Neural cell (in vitro differentiated cells): Measurements from ENCODE around the gene HCRTR2. TPM values are rescaled to one million over a fixed set of nuclear protein-coding genes. Genes with fewer than 3 reads are reported as not detected.

Source experiments
- H2AFZ ChIP-seq: fragments of 200-600, 300-800 bp; sonication (generic), shearing (Covaris generic); 2 replicates; pipeline ENCODE4 v1.6.0; 2014; ENCODE audit warnings: low read depth, mild to moderate bottlenecking, antibody characterized with exemption, low read length, moderate library complexity
- H3F3A ChIP-seq: fragments of 200-600 bp; shearing (Covaris generic); 2 replicates; pipeline ENCODE4 v1.6.1; 2016; ENCODE audit warnings: mild to moderate bottlenecking, moderate library complexity, mixed read lengths, antibody characterized with exemption, low read length; ENCODE audit not compliant: insufficient read depth, poor library complexity, severe bottlenecking
- H3K27ac ChIP-seq: fragments of 200-600, 300-800 bp; sonication (generic), shearing (Covaris generic); 2 replicates; pipeline ENCODE4 v1.5.1; 2014; ENCODE audit warnings: mild to moderate bottlenecking, low read length, moderate library complexity
- H3K27me3 ChIP-seq: fragments of 300-800, 200-600 bp; sonication (generic), shearing (Covaris generic); 2 replicates; pipeline ENCODE4 v1.6.0; 2014; ENCODE audit warnings: mild to moderate bottlenecking, low read depth, low read length, moderate library complexity; ENCODE audit not compliant: insufficient read depth
- H3K36me3 ChIP-seq: fragments of 300-800, 200-600 bp; sonication (generic), shearing (Covaris generic); 2 replicates; pipeline ENCODE4 v1.5.1; 2014; ENCODE audit warnings: mild to moderate bottlenecking, antibody characterized with exemption, low read length, moderate library complexity; ENCODE audit not compliant: insufficient read depth
- H3K4me2 ChIP-seq: fragments of 300-800, 200-600 bp; sonication (generic), shearing (Covaris generic); 2 replicates; pipeline ENCODE4 v1.6.0; 2014; ENCODE audit warnings: mild to moderate bottlenecking, low read length
- H3K4me3 ChIP-seq: fragments of 300-800, 200-600 bp; sonication (generic), shearing (Covaris generic); 2 replicates; pipeline ENCODE4 v1.5.1; 2014; ENCODE audit warnings: mild to moderate bottlenecking, low read length, moderate library complexity
- H3K79me2 ChIP-seq: fragments of 200-600 bp; shearing (Covaris generic); replicated peaks from 2 replicates; pipeline ENCODE4 v1.6.0; 2014; ENCODE audit warnings: mild to moderate bottlenecking, low read length, moderate library complexity; ENCODE audit not compliant: insufficient read depth
- H3K9ac ChIP-seq: fragments of 300-800, 200-600 bp; sonication (generic), shearing (Covaris generic); 2 replicates; pipeline ENCODE4 v1.6.1; 2016; ENCODE audit warnings: mild to moderate bottlenecking, low read length, mixed read lengths
- H3K9me2 ChIP-seq: fragments of 200-600 bp; shearing (Covaris generic); 2 replicates; pipeline ENCODE4 v1.6.1; 2016; ENCODE audit warnings: mild to moderate bottlenecking, low read length, mixed read lengths; ENCODE audit not compliant: insufficient read depth
- H3K9me3 ChIP-seq: fragments of 200-600, 300-800 bp; sonication (generic), shearing (Covaris generic); 2 replicates; pipeline ENCODE4 v1.6.1; 2016; ENCODE audit warnings: mild to moderate bottlenecking, mixed run types, low read length, moderate library complexity, mixed read lengths
- H4K20me1 ChIP-seq: fragments of 200-600 bp; shearing (Covaris generic); 2 replicates; pipeline ENCODE4 v1.6.1; 2016; ENCODE audit warnings: mild to moderate bottlenecking, mixed run types; ENCODE audit not compliant: insufficient read depth
- CTCF ChIP-seq: fragments of 450-650 bp; IDR thresholded peaks from 2 replicates; pipeline ENCODE4 v1.5.1; 2014; ENCODE audit warnings: antibody characterized with exemption, mild to moderate bottlenecking, moderate library complexity; ENCODE audit not compliant: poor library complexity, severe bottlenecking
- EP300 ChIP-seq: fragments of 450-650 bp; conservative IDR thresholded peaks from 2 replicates; pipeline ENCODE4 v1.6.1; 2014; ENCODE audit warnings: antibody characterized with exemption, mild to moderate bottlenecking, moderate library complexity; ENCODE audit not compliant: poor library complexity, severe bottlenecking
- EZH2 ChIP-seq: fragments of 200-600, 300-800 bp; shearing (Covaris generic), sonication (generic); IDR thresholded peaks from 2 replicates; pipeline ENCODE4 v1.6.1; 2014; ENCODE audit warnings: antibody characterized with exemption, low read length, borderline replicate concordance, mild to moderate bottlenecking; ENCODE audit not compliant: insufficient read depth, poor library complexity, severe bottlenecking
- MXI1 ChIP-seq: fragments of 450-650 bp; conservative IDR thresholded peaks from 2 replicates; pipeline ENCODE4 v1.6.1; 2014; ENCODE audit warnings: antibody characterized with exemption, mild to moderate bottlenecking; ENCODE audit not compliant: poor library complexity, severe bottlenecking
- POLR2AphosphoS5 ChIP-seq: IDR thresholded peaks from 2 replicates; pipeline ENCODE4 v1.6.1; 2012
- RAD21 ChIP-seq: fragments of 450-650 bp; conservative IDR thresholded peaks from 2 replicates; pipeline ENCODE4 v1.6.1; 2014; ENCODE audit warnings: antibody characterized with exemption, mild to moderate bottlenecking, moderate library complexity
- SMC3 ChIP-seq: fragments of 450-650 bp; conservative IDR thresholded peaks from 2 replicates; pipeline ENCODE4 v1.6.1; 2014; ENCODE audit warnings: antibody characterized with exemption, mild to moderate bottlenecking, moderate library complexity; ENCODE audit not compliant: poor library complexity
- TAF1 ChIP-seq: IDR thresholded peaks from 2 replicates; pipeline ENCODE4 v1.6.1; 2012; ENCODE audit warnings: low read depth
- polyA plus RNA-seq: library from polyadenylated mRNA; depleted of rRNA; stranded (reverse); fragments of >200 nt; gene quantifications from 2 replicates; pipeline ENCODE4 v1.2.3, GENCODE V29; 2014
- TF ChIP-seq, protein P1 (sequence below): IDR thresholded peaks from 2 replicates; pipeline ENCODE4 v1.6.1; 2012; ENCODE audit warnings: borderline replicate concordance

Gene HCRTR2
- polyA plus RNA-seq, 1 donor from 2014 or later: 8.1 TPM

GRCh38 chr6:55265409-55266114 is 91.2 kb downstream of the HCRTR2 start:
- no peaks in the 10 kb centered on the region for H3K79me2 ChIP-seq
- no peak overlapping the region for H3K9ac ChIP-seq
- no peak overlapping the region for H3K4me3 ChIP-seq
- no peak overlapping the region for H3K27ac ChIP-seq
- H3K36me3 ChIP-seq: no peaks in the 10 kb centered on the region
- H3K9me2 ChIP-seq: no peaks in the 10 kb centered on the region
- no peaks in the 10 kb centered on the region for H3F3A ChIP-seq
- TF ChIP-seq TAF1 (no peak), EP300 (no peak), EZH2 (no peak), MXI1 (no peak), RAD21 (no peak), CTCF (no peak), POLR2AphosphoS5 (no peak), SMC3 (no peak)
- H2AFZ ChIP-seq: no peak overlapping the region
- H3K9me3 ChIP-seq: no peaks in the 10 kb centered on the region
- H3K4me2 ChIP-seq: no peak overlapping the region
- H4K20me1 ChIP-seq: no peaks in the 10 kb centered on the region
- H3K27me3 ChIP-seq: no peaks in the 10 kb centered on the region

DNA sequence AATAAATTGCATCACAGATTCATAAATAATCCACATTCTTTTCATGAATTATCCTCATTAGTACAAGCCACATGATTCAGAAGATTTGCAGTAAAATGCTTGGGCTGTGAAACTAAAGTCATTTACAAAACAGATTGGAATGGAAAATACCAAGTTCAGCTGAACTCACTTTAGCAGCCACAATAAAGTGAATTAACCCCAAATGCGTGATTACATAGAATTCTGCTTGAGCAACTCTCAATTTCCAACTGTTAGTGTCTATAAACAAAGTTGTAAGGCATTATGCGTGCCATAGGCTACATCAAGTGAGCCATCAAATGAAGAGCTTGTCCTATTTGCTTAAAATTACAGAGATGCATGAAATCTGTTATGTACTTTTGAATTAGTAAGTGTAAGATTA is 92.6 kb downstream of the HCRTR2 start:
- no peaks in the 10 kb centered on the region for H3K36me3 ChIP-seq
- no peaks in the 10 kb centered on the region for H4K20me1 ChIP-seq
- no peaks in the 10 kb centered on the region for H3K79me2 ChIP-seq
- TF ChIP-seq TAF1 (no peak), POLR2AphosphoS5 (no peak), CTCF (no peak), EZH2 (no peak), RAD21 (no peak), SMC3 (no peak), MXI1 (no peak), EP300 (no peak)
- TF ChIP-seq, protein P1, sequence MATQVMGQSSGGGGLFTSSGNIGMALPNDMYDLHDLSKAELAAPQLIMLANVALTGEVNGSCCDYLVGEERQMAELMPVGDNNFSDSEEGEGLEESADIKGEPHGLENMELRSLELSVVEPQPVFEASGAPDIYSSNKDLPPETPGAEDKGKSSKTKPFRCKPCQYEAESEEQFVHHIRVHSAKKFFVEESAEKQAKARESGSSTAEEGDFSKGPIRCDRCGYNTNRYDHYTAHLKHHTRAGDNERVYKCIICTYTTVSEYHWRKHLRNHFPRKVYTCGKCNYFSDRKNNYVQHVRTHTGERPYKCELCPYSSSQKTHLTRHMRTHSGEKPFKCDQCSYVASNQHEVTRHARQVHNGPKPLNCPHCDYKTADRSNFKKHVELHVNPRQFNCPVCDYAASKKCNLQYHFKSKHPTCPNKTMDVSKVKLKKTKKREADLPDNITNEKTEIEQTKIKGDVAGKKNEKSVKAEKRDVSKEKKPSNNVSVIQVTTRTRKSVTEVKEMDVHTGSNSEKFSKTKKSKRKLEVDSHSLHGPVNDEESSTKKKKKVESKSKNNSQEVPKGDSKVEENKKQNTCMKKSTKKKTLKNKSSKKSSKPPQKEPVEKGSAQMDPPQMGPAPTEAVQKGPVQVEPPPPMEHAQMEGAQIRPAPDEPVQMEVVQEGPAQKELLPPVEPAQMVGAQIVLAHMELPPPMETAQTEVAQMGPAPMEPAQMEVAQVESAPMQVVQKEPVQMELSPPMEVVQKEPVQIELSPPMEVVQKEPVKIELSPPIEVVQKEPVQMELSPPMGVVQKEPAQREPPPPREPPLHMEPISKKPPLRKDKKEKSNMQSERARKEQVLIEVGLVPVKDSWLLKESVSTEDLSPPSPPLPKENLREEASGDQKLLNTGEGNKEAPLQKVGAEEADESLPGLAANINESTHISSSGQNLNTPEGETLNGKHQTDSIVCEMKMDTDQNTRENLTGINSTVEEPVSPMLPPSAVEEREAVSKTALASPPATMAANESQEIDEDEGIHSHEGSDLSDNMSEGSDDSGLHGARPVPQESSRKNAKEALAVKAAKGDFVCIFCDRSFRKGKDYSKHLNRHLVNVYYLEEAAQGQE: no peak
- H3K4me2 ChIP-seq: no peak overlapping the region
- H2AFZ ChIP-seq: no peak overlapping the region
- H3K9ac ChIP-seq: no peak overlapping the region
- H3K9me2 ChIP-seq: no peaks in the 10 kb centered on the region
- no peaks in the 10 kb centered on the region for H3F3A ChIP-seq
- no peaks in the 10 kb centered on the region for H3K27me3 ChIP-seq
- H3K4me3 ChIP-seq: no peak overlapping the region
- H3K27ac ChIP-seq: no peak overlapping the region
- H3K9me3 ChIP-seq: no peaks in the 10 kb centered on the region
